Esophagus squamous epithelium (tissue), 4 donors: ENCODE data around the gene KCNB1.

ENCODE experiments used
- CTCF ChIP-seq, 6 experiments: fragments of 450-650 bp in 4 of 6; fragments of 200-600 bp in 2 of 6; sonication (generic) in 2 of 6; IDR thresholded peaks; one replicate each; pipeline ENCODE4 v1.5.1; 2016 to 2019; ENCODE audit warnings: antibody characterized with exemption in 6 of 6, mild to moderate bottlenecking in 4 of 6, moderate library complexity in 4 of 6
- POLR2A ChIP-seq, 4 donors: fragments of 450-650 bp; IDR thresholded peaks; one replicate each; pipeline ENCODE4 v1.6.1; 2017; ENCODE audit warnings: antibody characterized with exemption in 4 of 4, mild to moderate bottlenecking in 4 of 4, moderate library complexity in 3 of 4

GRCh38 chr20:49413677-49414076, 68.8 kb downstream of the KCNB1 start:
- TF ChIP-seq CTCF (IDR thresholded peaks at IDR 0.05) (no peak), POLR2A (IDR thresholded peaks at IDR 0.05) (no peak)
